ENCODE measurements around the gene H3-3A.

Gene H3-3A

DNA sequence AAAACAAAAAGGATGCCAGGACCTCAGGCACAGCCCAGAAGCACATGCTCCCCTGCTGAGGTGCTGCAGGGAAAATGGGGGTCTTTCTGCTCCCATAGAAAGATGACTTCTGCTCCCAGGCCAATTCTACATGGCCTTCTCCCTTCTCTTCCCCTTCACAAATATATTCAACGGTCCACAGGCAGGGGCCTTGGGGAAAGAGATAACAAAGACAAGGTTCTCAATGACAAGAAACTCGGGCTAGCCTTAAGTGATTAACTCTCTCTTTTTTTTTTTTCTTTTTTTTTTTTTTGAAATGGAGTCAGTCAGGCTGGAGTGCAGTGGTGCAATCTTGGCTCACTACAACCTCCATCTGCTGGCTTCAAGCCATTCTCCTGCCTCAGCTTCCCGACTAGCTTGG lies 54.2 kb downstream of the H3-3A start:
- no peak for DNase-seq

DNA sequence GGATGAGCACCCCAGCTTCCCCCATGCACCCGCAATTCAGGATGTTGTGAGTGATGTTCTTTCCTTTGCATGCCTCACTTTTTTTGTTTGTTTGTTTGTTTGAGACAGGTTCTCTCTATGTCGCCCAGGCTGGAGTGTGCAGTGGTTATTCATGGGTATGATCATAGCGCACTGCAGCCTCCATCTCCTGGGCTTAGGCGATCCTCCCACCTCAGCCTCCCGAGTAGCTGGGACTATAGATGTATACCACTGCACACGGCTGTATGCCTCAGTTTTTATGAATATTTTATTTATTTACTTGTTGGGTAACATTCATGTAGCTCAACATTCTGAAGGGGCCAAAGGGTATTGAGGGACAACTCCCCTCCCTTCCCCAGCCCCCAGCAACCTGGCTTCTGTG lies 54.8 kb downstream of the H3-3A start:
- DNase-seq, result no peak

GRCh38 chr1:226118357-226118756 lies 55.8 kb downstream of the H3-3A start:
- DNase-seq, result no peak

DNA sequence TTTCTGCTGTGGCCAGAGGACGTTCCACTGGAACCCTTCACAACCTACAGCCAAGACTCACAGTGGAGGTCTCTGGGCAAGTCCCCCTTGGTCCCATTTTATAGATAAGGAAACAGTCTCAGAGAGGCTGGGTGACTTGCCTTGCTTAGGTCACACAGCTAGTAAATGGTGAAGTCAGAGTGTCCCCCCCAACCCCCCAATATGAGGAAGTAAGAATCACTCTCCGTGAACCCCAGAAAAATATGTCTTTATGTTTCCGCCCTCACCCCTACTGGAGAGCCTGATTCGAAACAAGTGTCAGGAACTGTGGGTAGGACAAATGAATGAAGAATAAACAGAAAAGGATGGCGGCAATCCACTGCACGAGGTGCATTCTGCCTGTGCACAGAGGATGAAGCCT lies 56.7 kb downstream of the H3-3A start:
- no peak for DNase-seq

DNA sequence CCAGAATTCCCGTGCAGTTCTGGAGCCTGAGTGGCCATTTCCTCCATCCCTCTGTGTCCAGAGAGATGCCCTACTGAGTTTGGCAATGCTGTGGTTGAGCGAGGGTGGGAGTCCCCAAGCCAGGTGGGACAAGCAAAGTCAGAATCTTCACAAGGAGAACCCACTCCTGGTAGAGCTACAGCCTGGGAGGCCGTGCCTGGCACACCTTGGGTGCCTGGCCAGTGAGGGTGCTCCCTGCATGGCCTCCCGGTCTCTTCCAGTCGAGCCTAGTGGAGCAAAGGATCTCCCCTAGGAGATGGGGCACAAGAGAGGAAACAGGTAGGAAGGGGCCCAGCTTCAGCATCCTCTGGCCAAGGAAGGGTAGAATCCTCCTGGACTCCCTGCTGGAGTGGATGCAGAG lies 57.9 kb downstream of the H3-3A start:
- DNase-seq, result no peak

DNA sequence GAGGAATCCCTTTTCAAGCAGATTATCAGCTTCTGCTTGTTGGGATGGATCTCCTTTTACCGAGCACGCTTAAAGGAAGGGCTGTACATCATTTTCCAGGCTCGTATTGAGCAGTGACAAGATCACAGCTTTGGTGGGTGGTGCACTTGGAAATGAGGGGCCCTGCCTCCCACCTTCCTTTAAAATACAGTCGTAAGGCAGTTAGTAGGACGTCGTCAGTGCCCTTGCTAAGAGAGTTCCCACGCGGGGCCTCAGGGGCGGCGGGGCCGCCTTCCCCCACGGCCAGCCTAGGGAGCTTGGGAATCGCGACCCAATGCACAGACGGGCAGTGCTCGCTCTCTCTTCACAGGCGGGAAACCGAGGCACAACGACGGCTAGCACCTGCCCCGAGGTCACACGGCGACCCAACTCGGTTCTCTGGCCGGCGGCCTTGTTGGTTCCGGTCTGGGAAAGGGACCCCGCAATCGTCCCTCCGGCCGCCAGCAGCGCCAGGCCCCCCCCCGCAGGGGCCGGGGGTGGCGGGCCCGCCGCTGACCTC lies 58.6 kb downstream of the H3-3A start:
- no peak for DNase-seq
